PC-3 (cell line): Measurements from ENCODE around the gene LRRTM2. TPM values are rescaled to one million over a fixed set of nuclear protein-coding genes. Genes with fewer than 3 reads are reported as not detected.

Experiments
- ATAC-seq: fragments of 200-7000 bp; cut with Tn5 transposase; 2 replicates; pipeline ENCODE4 v1.9.1; 2020; ENCODE audit warnings: mild to moderate bottlenecking, moderate library complexity
- BruUV-seq: library from RNA; stranded (reverse); fragments of 400-500 nt; replicated peaks from 2 replicates; lab custom pipeline; 2021; lab: Mats Ljungman, UMichigan
- CTCF ChIA-PET: fragments of 300-600 bp; sonication (Branson Sonifier 250); formaldehyde crosslinking; loops from one replicate; lab custom pipeline; 2022; ENCODE audit warnings: antibody characterized with exemption; lab: Charles Lee
- POLR2A ChIA-PET: fragments of 300-600 bp; sonication (Branson Sonifier 250); formaldehyde crosslinking; loops from one replicate; lab custom pipeline; 2022; ENCODE audit warnings: antibody characterized with exemption; ENCODE audit not compliant: unreplicated experiment; lab: Charles Lee
- DNase-seq: peaks from one replicate; pipeline ENCODE4 v3.0.0-alpha.2; 2015
- H2AFZ ChIP-seq: fragments of 300-600 bp; sonication (generic); 2 replicates; pipeline ENCODE4 v1.6.0; 2016; ENCODE audit warnings: antibody characterized with exemption, low read length
- H3F3A ChIP-seq: fragments of 300-600 bp; sonication (generic); one replicate; pipeline ENCODE4 v1.6.0; 2017; ENCODE audit warnings: antibody characterized with exemption, low read length, control low read depth, mild to moderate bottlenecking; ENCODE audit not compliant: unreplicated experiment
- H3K27ac ChIP-seq: fragments of 300-600 bp; sonication (generic); 2 replicates; pipeline ENCODE4 v1.5.1; 2016; ENCODE audit warnings: mild to moderate bottlenecking, low read length
- H3K27me3 ChIP-seq: fragments of 300-600 bp; sonication (generic); 2 replicates; pipeline ENCODE4 v1.6.1; 2016; ENCODE audit warnings: low read length, mixed read lengths
- H3K36me3 ChIP-seq: fragments of 300-600 bp; sonication (generic); 2 replicates; pipeline ENCODE4 v1.6.1; 2016; ENCODE audit warnings: low read depth, mixed run types, low read length, mixed read lengths
- H3K4me1 ChIP-seq: fragments of 300-600 bp; sonication (generic); 2 replicates; pipeline ENCODE4 v1.5.1; 2016; ENCODE audit warnings: low read length; ENCODE audit not compliant: insufficient read depth
- H3K4me2 ChIP-seq: fragments of 300-600 bp; sonication (generic); 2 replicates; pipeline ENCODE4 v1.6.0; 2016; ENCODE audit warnings: low read length
- H3K4me3 ChIP-seq: fragments of 300-600 bp; sonication (generic); 2 replicates; pipeline ENCODE4 v1.5.1; 2016; ENCODE audit warnings: mild to moderate bottlenecking, low read length, mixed read lengths
- H3K79me2 ChIP-seq: fragments of 300-600 bp; sonication (generic); 2 replicates; pipeline ENCODE4 v1.6.1; 2017; ENCODE audit warnings: low read length, mixed read lengths
- H3K9ac ChIP-seq: fragments of 300-600 bp; sonication (generic); 2 replicates; pipeline ENCODE4 v1.6.0; 2016; ENCODE audit warnings: mild to moderate bottlenecking, low read length
- H3K9me2 ChIP-seq: fragments of 300-600 bp; sonication (generic); replicated peaks from 2 replicates; pipeline ENCODE4 v1.6.1; 2016; ENCODE audit warnings: mixed run types, low read length, mixed read lengths
- H3K9me3 ChIP-seq: fragments of 300-600 bp; sonication (generic); 2 replicates; pipeline ENCODE4 v1.6.1; 2016; ENCODE audit warnings: low read length, mixed read lengths
- H4K20me1 ChIP-seq: fragments of 300-600 bp; sonication (generic); 2 replicates; pipeline ENCODE4 v1.6.1; 2016; ENCODE audit warnings: low read length, mixed read lengths
- EZH2 ChIP-seq: fragments of 300-600 bp; sonication (generic); IDR thresholded peaks from one replicate; pipeline ENCODE4 v1.6.1; 2017; ENCODE audit warnings: antibody characterized with exemption, mild to moderate bottlenecking, low read length; ENCODE audit not compliant: unreplicated experiment
- EZH2phosphoT487 ChIP-seq: fragments of 300-600 bp; sonication (generic); IDR thresholded peaks from 2 replicates; pipeline ENCODE4 v1.6.1; 2018; ENCODE audit warnings: mild to moderate bottlenecking, antibody characterized with exemption, low read length, borderline replicate concordance
- intact Hi-C: fragments of 100-400 bp; cut with micrococcal nuclease; formaldehyde crosslinking; loops from 2 replicates; pipeline ENCODE4 v1.9.0; 2023
- total RNA-seq: library from RNA; depleted of rRNA; stranded (reverse); fragments of >200 nt; gene quantifications from 2 replicates; pipeline ENCODE4 v1.2.3, GENCODE V29; 2014
- TF ChIP-seq, protein P1 (sequence below): fragments of 300-600 bp; sonication (generic); conservative IDR thresholded peaks from 2 replicates; pipeline ENCODE4 v1.5.1; 2017; ENCODE audit warnings: antibody characterized with exemption, low read depth, mild to moderate bottlenecking, low read length

The LRRTM2 gene
- total RNA-seq, 1 experiment from 2014 or later = not detected

GRCh38 chr5:138890644-138891043, 15.5 kb upstream of the LRRTM2 start:
- no peaks in the 10 kb centered on the region for H3K9me2 ChIP-seq
- TF ChIP-seq EZH2 (no peak), EZH2phosphoT487 (no peak)
- TF ChIP-seq, protein P1, sequence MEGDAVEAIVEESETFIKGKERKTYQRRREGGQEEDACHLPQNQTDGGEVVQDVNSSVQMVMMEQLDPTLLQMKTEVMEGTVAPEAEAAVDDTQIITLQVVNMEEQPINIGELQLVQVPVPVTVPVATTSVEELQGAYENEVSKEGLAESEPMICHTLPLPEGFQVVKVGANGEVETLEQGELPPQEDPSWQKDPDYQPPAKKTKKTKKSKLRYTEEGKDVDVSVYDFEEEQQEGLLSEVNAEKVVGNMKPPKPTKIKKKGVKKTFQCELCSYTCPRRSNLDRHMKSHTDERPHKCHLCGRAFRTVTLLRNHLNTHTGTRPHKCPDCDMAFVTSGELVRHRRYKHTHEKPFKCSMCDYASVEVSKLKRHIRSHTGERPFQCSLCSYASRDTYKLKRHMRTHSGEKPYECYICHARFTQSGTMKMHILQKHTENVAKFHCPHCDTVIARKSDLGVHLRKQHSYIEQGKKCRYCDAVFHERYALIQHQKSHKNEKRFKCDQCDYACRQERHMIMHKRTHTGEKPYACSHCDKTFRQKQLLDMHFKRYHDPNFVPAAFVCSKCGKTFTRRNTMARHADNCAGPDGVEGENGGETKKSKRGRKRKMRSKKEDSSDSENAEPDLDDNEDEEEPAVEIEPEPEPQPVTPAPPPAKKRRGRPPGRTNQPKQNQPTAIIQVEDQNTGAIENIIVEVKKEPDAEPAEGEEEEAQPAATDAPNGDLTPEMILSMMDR = no peak
- H3K4me2 ChIP-seq = no peak overlapping the region
- ChIA-PET CTCF (no interaction called here), POLR2A (no interaction called here)
- ATAC-seq = no peak
- H3K36me3 ChIP-seq = no peaks in the 10 kb centered on the region
- no peak for DNase-seq
- H3F3A ChIP-seq = no peaks in the 10 kb centered on the region
- H3K27me3 ChIP-seq = no peaks in the 10 kb centered on the region
- no peaks in the 10 kb centered on the region for H3K9me3 ChIP-seq
- no peak overlapping the region for H3K4me3 ChIP-seq
- no TSS peak for BruUV-seq
- intact Hi-C loops = no loop called here
- H3K79me2 ChIP-seq = no peaks in the 10 kb centered on the region
- no peak overlapping the region for H3K9ac ChIP-seq
- no peaks in the 10 kb centered on the region for H3K4me1 ChIP-seq
- no peaks in the 10 kb centered on the region for H4K20me1 ChIP-seq
- no peak overlapping the region for H3K27ac ChIP-seq
- no peak overlapping the region for H2AFZ ChIP-seq

GRCh38 chr5:138889994-138890393, 14.9 kb upstream of the LRRTM2 start:
- Histone ChIP-seq H4K20me1 (no peaks in the 10 kb centered on the region), H3K79me2 (no peaks in the 10 kb centered on the region), H3K4me3 (no peak overlapping the region), H2AFZ (no peak overlapping the region), H3K9me2 (no peaks in the 10 kb centered on the region), H3K9ac (no peak overlapping the region), H3K36me3 (no peaks in the 10 kb centered on the region), H3K4me1 (no peaks in the 10 kb centered on the region), H3K9me3 (no peaks in the 10 kb centered on the region), H3K27me3 (no peaks in the 10 kb centered on the region), H3K27ac (no peak overlapping the region), H3F3A (no peaks in the 10 kb centered on the region), H3K4me2 (no peak overlapping the region)
- intact Hi-C loops = no loop called here
- no peak for ATAC-seq
- TF ChIP-seq EZH2 (no peak), EZH2phosphoT487 (no peak)
- TF ChIP-seq, protein P1 = no peak
- BruUV-seq = no TSS peak
- POLR2A ChIA-PET = no interaction called here
- CTCF ChIA-PET = no interaction called here
- DNase-seq = no peak

DNA sequence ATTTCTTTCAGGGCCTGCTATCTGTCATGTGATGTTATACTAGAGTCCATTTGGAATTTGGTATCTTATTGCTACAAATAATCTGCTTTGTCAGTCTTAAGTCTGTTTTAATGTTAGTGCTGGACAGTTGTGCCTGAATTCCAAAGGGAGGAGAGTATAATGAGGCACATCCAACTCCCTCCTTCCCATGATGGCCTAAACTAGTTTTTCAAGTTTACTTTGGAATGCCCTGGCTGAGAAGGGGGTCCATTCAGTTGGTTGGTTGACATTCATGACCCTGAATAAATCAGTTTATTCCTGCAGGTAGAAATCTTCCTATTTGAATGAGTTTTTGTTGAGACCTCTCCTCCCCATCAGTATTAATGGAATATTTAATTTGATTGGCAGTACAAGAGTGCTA, 9.4 kb upstream of the LRRTM2 start:
- Histone ChIP-seq H3K79me2 (no peaks in the 10 kb centered on the region), H3K4me2 (no peak overlapping the region), H2AFZ (no peak overlapping the region), H4K20me1 (no peaks in the 10 kb centered on the region), H3K9ac (no peak overlapping the region), H3K4me3 (no peak overlapping the region), H3K4me1 (no peaks in the 10 kb centered on the region), H3K9me3 (no peaks in the 10 kb centered on the region), H3F3A (no peaks in the 10 kb centered on the region), H3K27me3 (no peaks in the 10 kb centered on the region), H3K27ac (no peak overlapping the region), H3K9me2 (no peaks in the 10 kb centered on the region), H3K36me3 (no peaks in the 10 kb centered on the region)
- ATAC-seq (no peak), DNase-seq (no peak)
- POLR2A ChIA-PET = no interaction called here
- no TSS peak for BruUV-seq
- CTCF ChIA-PET = no interaction called here
- intact Hi-C loops = no loop called here
- TF ChIP-seq EZH2phosphoT487 (no peak), EZH2 (no peak)
- TF ChIP-seq, protein P1 = no peak
